SK-N-SH treated with all-trans-retinoic acid at 6 μM for 48 hours (cell line): ENCODE data around the gene MVB12B.

Experiments used
- ARNTL ChIP-seq: fragments of 450-650 bp; formaldehyde crosslinking; IDR thresholded peaks from 2 replicates; pipeline ENCODE4 v1.5.0; 2020; ENCODE audit warnings: low read depth, mild to moderate bottlenecking, moderate library complexity, borderline replicate concordance
- CREB5 ChIP-seq: fragments of 250-450 bp; sonication (Bioruptor Pico); IDR thresholded peaks from 2 replicates; pipeline ENCODE4 v1.5.1; 2020; ENCODE audit warnings: low read depth, mild to moderate bottlenecking, moderate library complexity
- GLIS3 ChIP-seq: fragments of 250-450 bp; sonication (Bioruptor Pico); IDR thresholded peaks from 2 replicates; pipeline ENCODE4 v1.5.0; 2020; ENCODE audit warnings: mild to moderate bottlenecking, moderate library complexity
- OSR1 ChIP-seq: fragments of 250-450 bp; sonication (Bioruptor Pico); IDR thresholded peaks from 2 replicates; pipeline ENCODE4 v1.8.0; 2022; ENCODE audit warnings: moderate library complexity, mild to moderate bottlenecking, inconsistent platforms
- PATZ1 ChIP-seq: fragments of 250-450 bp; sonication (Bioruptor Pico); IDR thresholded peaks from 2 replicates; pipeline ENCODE4 v1.8.0; 2020; ENCODE audit warnings: mild to moderate bottlenecking, moderate library complexity, borderline replicate concordance
- RARB ChIP-seq: fragments of 250-450 bp; sonication (Bioruptor Pico); IDR thresholded peaks from 2 replicates; pipeline ENCODE4 v1.8.0; 2021; ENCODE audit warnings: mild to moderate bottlenecking, moderate library complexity
- SNAI2 ChIP-seq: fragments of 250-450 bp; sonication (Bioruptor Pico); IDR thresholded peaks from 2 replicates; pipeline ENCODE4 v1.5.0; 2020; ENCODE audit warnings: mild to moderate bottlenecking, moderate library complexity
- TCF4 ChIP-seq: fragments of 250-450 bp; sonication (Bioruptor Pico); IDR thresholded peaks from 2 replicates; pipeline ENCODE4 v1.8.0; 2021; ENCODE audit warnings: mild to moderate bottlenecking, moderate library complexity, borderline replicate concordance
- ZFP3 ChIP-seq: fragments of 250-450 bp; sonication (Bioruptor Pico); IDR thresholded peaks from 2 replicates; pipeline ENCODE4 v1.5.0; 2020; ENCODE audit warnings: mild to moderate bottlenecking, moderate library complexity
- ZNF70 ChIP-seq: fragments of 450-650 bp; formaldehyde crosslinking; IDR thresholded peaks from 2 replicates; pipeline ENCODE4 v1.5.0; 2020; ENCODE audit warnings: mild to moderate bottlenecking, moderate library complexity

GRCh38 chr9:126436545-126437267 lies 110.1 kb downstream of the MVB12B start:
- no peak for TF ChIP-seq SNAI2 (CRISPR knock-in tag)
- no peak for TF ChIP-seq PATZ1 (CRISPR knock-in tag)
- TF ChIP-seq ARNTL (CRISPR knock-in tag), result no peak
- no peak for TF ChIP-seq OSR1 (CRISPR knock-in tag)
- no peak for TF ChIP-seq ZNF70 (CRISPR knock-in tag)
- TF ChIP-seq RARB, result no peak
- no peak for TF ChIP-seq GLIS3
- TF ChIP-seq TCF4, result no peak
- no peak for TF ChIP-seq CREB5
- TF ChIP-seq ZFP3, result no peak
